Measurements from ENCODE around the gene MARCHF2.

DNA sequence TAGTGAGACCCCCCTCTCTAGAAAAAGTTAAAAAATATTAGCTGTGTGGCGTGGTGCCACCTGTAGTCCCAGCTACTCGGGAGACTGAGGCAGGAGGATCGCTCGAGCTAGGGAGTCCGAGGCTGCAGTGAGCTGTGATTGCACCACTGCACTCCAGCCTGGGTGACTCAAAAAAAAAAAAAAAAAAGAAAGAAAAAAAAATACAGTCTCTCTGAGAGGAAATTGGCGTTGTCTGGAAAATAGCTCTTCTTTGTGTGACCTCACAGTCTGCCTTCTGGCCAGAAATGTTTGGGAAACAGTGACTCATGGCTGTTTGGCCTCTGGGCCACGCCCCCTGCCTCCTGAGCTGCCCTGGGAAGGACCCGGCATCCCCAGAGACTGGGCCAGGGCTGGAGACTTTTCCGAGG is 10.7 kb downstream of the MARCHF2 start:
- TF ChIP-seq, protein P1, sequence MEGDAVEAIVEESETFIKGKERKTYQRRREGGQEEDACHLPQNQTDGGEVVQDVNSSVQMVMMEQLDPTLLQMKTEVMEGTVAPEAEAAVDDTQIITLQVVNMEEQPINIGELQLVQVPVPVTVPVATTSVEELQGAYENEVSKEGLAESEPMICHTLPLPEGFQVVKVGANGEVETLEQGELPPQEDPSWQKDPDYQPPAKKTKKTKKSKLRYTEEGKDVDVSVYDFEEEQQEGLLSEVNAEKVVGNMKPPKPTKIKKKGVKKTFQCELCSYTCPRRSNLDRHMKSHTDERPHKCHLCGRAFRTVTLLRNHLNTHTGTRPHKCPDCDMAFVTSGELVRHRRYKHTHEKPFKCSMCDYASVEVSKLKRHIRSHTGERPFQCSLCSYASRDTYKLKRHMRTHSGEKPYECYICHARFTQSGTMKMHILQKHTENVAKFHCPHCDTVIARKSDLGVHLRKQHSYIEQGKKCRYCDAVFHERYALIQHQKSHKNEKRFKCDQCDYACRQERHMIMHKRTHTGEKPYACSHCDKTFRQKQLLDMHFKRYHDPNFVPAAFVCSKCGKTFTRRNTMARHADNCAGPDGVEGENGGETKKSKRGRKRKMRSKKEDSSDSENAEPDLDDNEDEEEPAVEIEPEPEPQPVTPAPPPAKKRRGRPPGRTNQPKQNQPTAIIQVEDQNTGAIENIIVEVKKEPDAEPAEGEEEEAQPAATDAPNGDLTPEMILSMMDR (IDR thresholded peaks at IDR 0.05; ENCODE audit: low read depth, low read length): no peak
- no peak for TF ChIP-seq EZH2phosphoT487 (IDR thresholded peaks at IDR 0.05; ENCODE audit: low read depth)

All from OCI-LY3 (cell line).